BLaER1 (cell line): ENCODE data around the gene SUPV3L1.
"Not testable (repeated sequence)": the region's sequence is repeated elsewhere in the genome, so short reads cannot be mapped to it uniquely, and the experiment has no call there.

Source experiments
- H3K27ac ChIP-seq: shearing (Covaris generic); formaldehyde crosslinking; 2 replicates; pipeline ENCODE4 v1.8.1; 2022
- H3K27me3 ChIP-seq: shearing (Covaris generic); formaldehyde crosslinking; 2 replicates; pipeline ENCODE4 v1.8.1; 2022
- H3K36me3 ChIP-seq: shearing (Covaris generic); formaldehyde crosslinking; 2 replicates; pipeline ENCODE4 v1.8.1; 2022
- H3K4me1 ChIP-seq: shearing (Covaris generic); formaldehyde crosslinking; 2 replicates; pipeline ENCODE4 v1.8.1; 2022
- H3K4me2 ChIP-seq: shearing (Covaris generic); formaldehyde crosslinking; 2 replicates; pipeline ENCODE4 v1.8.1; 2022
- H3K4me3 ChIP-seq: shearing (Covaris generic); formaldehyde crosslinking; 2 replicates; pipeline ENCODE4 v1.8.1; 2022
- H3K9ac ChIP-seq: shearing (Covaris generic); formaldehyde crosslinking; 2 replicates; pipeline ENCODE4 v1.8.1; 2022
- H3K9me3 ChIP-seq: shearing (Covaris generic); formaldehyde crosslinking; 2 replicates; pipeline ENCODE4 v1.8.1; 2022
- H4K20me1 ChIP-seq: shearing (Covaris generic); formaldehyde crosslinking; 2 replicates; pipeline ENCODE4 v1.8.1; 2022
- Cebpa-rat ChIP-seq: shearing (Covaris generic); IDR thresholded peaks from 2 replicates; pipeline ENCODE4 v1.8.1; 2022

SUPV3L1 gene

GRCh38 chr10:69179743-69180524 lies at the start of gene SUPV3L1:
Gene SUPV3L1 (plus strand): TSS chr10:69180234. CDS start chr10:69180292, 58 bp downstream.
- H3K27me3 ChIP-seq: no peaks in the 10 kb centered on the region
- no peaks in the 10 kb centered on the region for H3K9me3 ChIP-seq
- TF ChIP-seq Cebpa-rat: no peak
- H3K27ac ChIP-seq: peak within 1 kb of the TSS; percentile 96
- H3K4me2 ChIP-seq: peak within 1 kb of the TSS; percentile 98
- H3K4me3 ChIP-seq: peak within 1 kb of the TSS; percentile 94
- peaks cover 27% of the 10 kb centered on the region for H3K4me1 ChIP-seq
- peaks cover 25% of the 10 kb centered on the region for H3K36me3 ChIP-seq
- peak within 1 kb of the TSS; percentile 98 for H3K9ac ChIP-seq
- peaks cover 46% of the 10 kb centered on the region for H4K20me1 ChIP-seq

GRCh38 chr10:69130251-69130650 lies 49.8 kb upstream of the SUPV3L1 start:
- TF ChIP-seq Cebpa-rat: no peak
- H3K9me3 ChIP-seq: no peaks in the 10 kb centered on the region
- peaks cover 20% of the 10 kb centered on the region for H3K36me3 ChIP-seq
- no peak overlapping the region for H3K4me3 ChIP-seq
- no peaks in the 10 kb centered on the region for H3K27me3 ChIP-seq
- no peak overlapping the region for H3K9ac ChIP-seq
- H3K4me2 ChIP-seq: no peak overlapping the region
- peaks cover 99% of the 10 kb centered on the region for H4K20me1 ChIP-seq
- H3K27ac ChIP-seq: no peak overlapping the region
- H3K4me1 ChIP-seq: peaks cover 12% of the 10 kb centered on the region

- Histone ChIP-seq H3K9ac (no peak overlapping the region), H3K36me3 (peaks cover 25% of the 10 kb centered on the region), H3K27ac (no peak overlapping the region), H3K4me1 (no peaks in the 10 kb centered on the region), H3K4me2 (no peak overlapping the region), H4K20me1 (peaks cover 78% of the 10 kb centered on the region), H3K27me3 (no peaks in the 10 kb centered on the region), H3K4me3 (no peak overlapping the region), H3K9me3 (no peaks in the 10 kb centered on the region)
- TF ChIP-seq Cebpa-rat: no peak
These were observed 40.1 kb upstream of the SUPV3L1 start for GRCh38 chr10:69139961-69140360.

GRCh38 chr10:69141304-69141703 lies 38.7 kb upstream of the SUPV3L1 start:
- Histone ChIP-seq H3K9me3 (no peaks in the 10 kb centered on the region), H3K36me3 (peaks cover 14% of the 10 kb centered on the region)
- TF ChIP-seq Cebpa-rat: no peak

GRCh38 chr10:69142074-69142473 lies 38.0 kb upstream of the SUPV3L1 start:
- H3K4me2 ChIP-seq, H3K36me3 ChIP-seq, H3K27me3 ChIP-seq, H3K4me1 ChIP-seq, H3K27ac ChIP-seq, H3K4me3 ChIP-seq, H3K9ac ChIP-seq, H3K9me3 ChIP-seq: not testable (repeated sequence)
- H4K20me1 ChIP-seq: peaks cover 83% of the 10 kb centered on the region

More at GRCh38 chr10:69141304-69141703, 38.7 kb upstream of the SUPV3L1 start:
- Histone ChIP-seq H4K20me1 (peaks cover 77% of the 10 kb centered on the region), H3K4me2 (no peak overlapping the region), H3K27ac (no peak overlapping the region), H3K4me1 (peaks cover 2% of the 10 kb centered on the region), H3K4me3 (no peak overlapping the region), H3K27me3 (no peaks in the 10 kb centered on the region), H3K9ac (no peak overlapping the region)

GRCh38 chr10:69142983-69143382 lies 37.1 kb upstream of the SUPV3L1 start:
- Histone ChIP-seq H3K9me3 (no peaks in the 10 kb centered on the region), H3K4me1 (peaks cover 10% of the 10 kb centered on the region), H3K27me3 (no peaks in the 10 kb centered on the region), H3K4me2 (no peak overlapping the region), H3K9ac (no peak overlapping the region), H3K4me3 (no peak overlapping the region), H3K36me3 (no peaks in the 10 kb centered on the region), H4K20me1 (peaks cover 83% of the 10 kb centered on the region), H3K27ac (no peak overlapping the region)
- no peak for TF ChIP-seq Cebpa-rat

GRCh38 chr10:69145329-69145728 lies 34.7 kb upstream of the SUPV3L1 start:
- Histone ChIP-seq H3K27ac (no peak overlapping the region), H3K4me3 (no peak overlapping the region), H3K9ac (no peak overlapping the region), H3K9me3 (no peaks in the 10 kb centered on the region), H3K4me1 (peaks cover 22% of the 10 kb centered on the region), H4K20me1 (peaks cover 76% of the 10 kb centered on the region), H3K4me2 (no peak overlapping the region), H3K36me3 (no peaks in the 10 kb centered on the region), H3K27me3 (no peaks in the 10 kb centered on the region)
- TF ChIP-seq Cebpa-rat: no peak

DNA sequence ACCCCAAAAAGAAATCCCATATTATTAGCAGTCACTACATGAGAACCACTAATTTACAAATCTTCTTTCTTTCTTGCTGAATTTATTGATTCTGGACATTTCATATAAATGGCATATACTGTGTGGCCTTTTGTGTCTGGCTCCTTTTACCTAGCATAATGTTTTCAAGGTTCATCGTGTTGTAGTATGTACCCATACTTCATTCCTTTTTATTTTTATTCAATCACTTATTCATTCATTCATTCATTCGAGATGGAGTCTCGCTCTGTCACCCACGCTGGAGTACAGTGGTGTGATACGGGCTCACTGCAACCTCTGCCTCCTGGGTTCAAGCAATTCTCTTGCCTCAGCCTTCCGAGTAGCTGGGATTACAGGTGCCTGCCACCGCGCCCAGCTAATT lies 34.2 kb upstream of the SUPV3L1 start:
- TF ChIP-seq Cebpa-rat: no peak
- Histone ChIP-seq H3K9ac (no peak overlapping the region), H3K4me3 (no peak overlapping the region), H3K9me3 (no peaks in the 10 kb centered on the region), H4K20me1 (peaks cover 76% of the 10 kb centered on the region), H3K36me3 (no peaks in the 10 kb centered on the region), H3K27ac (no peak overlapping the region), H3K4me1 (peaks cover 22% of the 10 kb centered on the region), H3K4me2 (no peak overlapping the region), H3K27me3 (no peaks in the 10 kb centered on the region)

DNA sequence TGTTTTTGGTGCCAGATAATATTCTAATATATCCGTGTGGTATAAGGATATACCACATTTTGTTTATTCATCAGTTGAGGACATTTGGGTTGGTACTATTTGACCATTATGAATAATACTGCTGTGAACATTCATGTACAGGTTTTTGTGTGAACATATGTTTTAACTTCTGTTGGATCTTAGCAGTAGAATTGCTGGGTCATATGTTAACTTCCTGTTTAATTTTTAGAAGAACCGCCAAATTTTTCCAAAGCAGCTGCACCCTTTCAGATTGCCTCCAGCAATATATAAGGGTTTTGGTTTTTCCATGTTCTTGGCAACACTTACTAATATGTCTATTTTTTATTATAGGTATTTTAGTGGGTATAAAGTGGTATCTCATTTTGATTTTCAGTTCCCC lies 33.3 kb upstream of the SUPV3L1 start:
- Histone ChIP-seq H3K27me3 (no peaks in the 10 kb centered on the region), H3K9ac (no peak overlapping the region), H3K9me3 (no peaks in the 10 kb centered on the region), H3K4me1 (peaks cover 22% of the 10 kb centered on the region), H3K36me3 (no peaks in the 10 kb centered on the region), H4K20me1 (peaks cover 78% of the 10 kb centered on the region), H3K27ac (no peak overlapping the region), H3K4me2 (peak overlapping the region; percentile 26; the same call in 1 of the 2 replicates), H3K4me3 (no peak overlapping the region)
- no peak for TF ChIP-seq Cebpa-rat

GRCh38 chr10:69151984-69152383 lies 28.1 kb upstream of the SUPV3L1 start:
- H3K4me2 ChIP-seq: no peak overlapping the region
- no peak for TF ChIP-seq Cebpa-rat
- peaks cover 83% of the 10 kb centered on the region for H4K20me1 ChIP-seq
- no peaks in the 10 kb centered on the region for H3K27me3 ChIP-seq
- peaks cover 9% of the 10 kb centered on the region for H3K36me3 ChIP-seq
- no peaks in the 10 kb centered on the region for H3K9me3 ChIP-seq
- H3K4me3 ChIP-seq: no peak overlapping the region
- H3K4me1 ChIP-seq: peaks cover 14% of the 10 kb centered on the region
- H3K9ac ChIP-seq: no peak overlapping the region
- no peak overlapping the region for H3K27ac ChIP-seq
